GM12865 (cell line): ENCODE results near the gene GRHL3.

ENCODE experiments used
- DNase-seq: peaks from one replicate; pipeline ENCODE4 v3.0.0; 2010; ENCODE audit warnings: low read depth
- H3K4me3 ChIP-seq: 2 replicates; pipeline ENCODE4 v1.5.1; 2011; ENCODE audit warnings: mild to moderate bottlenecking, low read depth, low read length, control low read depth
- TF ChIP-seq, protein P1 (sequence below): IDR thresholded peaks from 2 replicates; pipeline ENCODE4 v1.5.1; 2011; ENCODE audit warnings: low read length, control low read depth, low read depth, inconsistent platforms; ENCODE audit not compliant: insufficient read depth; ENCODE audit errors: missing control alignments

GRHL3 gene

DNA sequence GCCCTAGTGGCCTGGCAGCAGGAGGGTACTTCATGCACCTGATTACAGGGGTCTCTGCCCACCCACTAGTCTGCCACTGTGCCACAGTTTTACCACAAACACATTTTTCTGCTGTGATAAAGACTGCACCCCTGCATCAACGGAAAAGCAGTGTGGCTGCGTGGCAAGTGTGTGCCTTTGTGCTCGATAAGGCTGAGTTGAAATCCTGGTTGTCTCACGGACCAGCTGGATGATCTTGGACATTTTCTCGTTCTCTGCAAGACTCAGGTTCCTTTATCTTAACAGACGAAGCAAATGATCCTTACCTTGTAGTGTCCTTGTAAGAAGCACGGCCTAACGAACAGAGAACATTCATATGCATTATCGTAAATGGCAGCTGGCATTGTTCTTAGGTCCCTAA is 10.2 kb downstream of the GRHL3 start:
- no peak overlapping the region for H3K4me3 ChIP-seq
- TF ChIP-seq, protein P1, sequence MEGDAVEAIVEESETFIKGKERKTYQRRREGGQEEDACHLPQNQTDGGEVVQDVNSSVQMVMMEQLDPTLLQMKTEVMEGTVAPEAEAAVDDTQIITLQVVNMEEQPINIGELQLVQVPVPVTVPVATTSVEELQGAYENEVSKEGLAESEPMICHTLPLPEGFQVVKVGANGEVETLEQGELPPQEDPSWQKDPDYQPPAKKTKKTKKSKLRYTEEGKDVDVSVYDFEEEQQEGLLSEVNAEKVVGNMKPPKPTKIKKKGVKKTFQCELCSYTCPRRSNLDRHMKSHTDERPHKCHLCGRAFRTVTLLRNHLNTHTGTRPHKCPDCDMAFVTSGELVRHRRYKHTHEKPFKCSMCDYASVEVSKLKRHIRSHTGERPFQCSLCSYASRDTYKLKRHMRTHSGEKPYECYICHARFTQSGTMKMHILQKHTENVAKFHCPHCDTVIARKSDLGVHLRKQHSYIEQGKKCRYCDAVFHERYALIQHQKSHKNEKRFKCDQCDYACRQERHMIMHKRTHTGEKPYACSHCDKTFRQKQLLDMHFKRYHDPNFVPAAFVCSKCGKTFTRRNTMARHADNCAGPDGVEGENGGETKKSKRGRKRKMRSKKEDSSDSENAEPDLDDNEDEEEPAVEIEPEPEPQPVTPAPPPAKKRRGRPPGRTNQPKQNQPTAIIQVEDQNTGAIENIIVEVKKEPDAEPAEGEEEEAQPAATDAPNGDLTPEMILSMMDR, result no peak
- DNase-seq, result no peak

DNA sequence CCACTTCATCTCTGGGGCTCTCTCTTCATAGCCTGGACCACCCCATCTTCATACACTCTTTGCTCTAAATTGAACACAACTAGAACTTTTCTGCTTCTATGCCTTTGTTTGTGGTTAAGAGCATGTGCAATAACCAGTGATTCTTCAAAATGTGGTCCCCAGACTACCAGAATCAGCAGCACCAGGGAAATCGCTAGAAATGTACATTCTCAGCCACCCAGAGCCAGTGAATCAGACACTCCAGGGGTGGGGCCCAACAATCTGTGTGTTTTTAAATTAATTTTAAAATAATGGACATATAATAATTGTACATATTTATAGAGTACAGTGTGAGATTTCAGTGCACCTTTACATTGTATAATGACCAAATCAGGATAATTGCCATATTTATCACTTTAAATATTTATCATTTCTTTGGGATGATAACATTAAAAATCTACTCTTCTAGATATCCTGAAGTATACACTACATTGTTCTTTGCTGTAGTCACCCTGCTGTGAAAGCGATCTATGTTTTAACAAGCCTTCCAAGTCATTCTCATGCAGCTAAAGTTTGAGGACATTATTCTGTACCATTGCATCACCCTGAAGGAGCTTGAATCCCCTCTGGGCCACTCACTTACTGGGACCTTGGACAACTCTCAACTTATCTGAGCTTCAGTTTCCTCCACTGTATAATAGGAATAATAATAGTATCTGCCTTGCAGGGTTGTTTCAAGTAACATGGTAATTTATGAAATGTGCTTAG is 10.8 kb downstream of the GRHL3 start:
- TF ChIP-seq, protein P1, result no peak
- no peak for DNase-seq
- H3K4me3 ChIP-seq, result no peak overlapping the region

DNA sequence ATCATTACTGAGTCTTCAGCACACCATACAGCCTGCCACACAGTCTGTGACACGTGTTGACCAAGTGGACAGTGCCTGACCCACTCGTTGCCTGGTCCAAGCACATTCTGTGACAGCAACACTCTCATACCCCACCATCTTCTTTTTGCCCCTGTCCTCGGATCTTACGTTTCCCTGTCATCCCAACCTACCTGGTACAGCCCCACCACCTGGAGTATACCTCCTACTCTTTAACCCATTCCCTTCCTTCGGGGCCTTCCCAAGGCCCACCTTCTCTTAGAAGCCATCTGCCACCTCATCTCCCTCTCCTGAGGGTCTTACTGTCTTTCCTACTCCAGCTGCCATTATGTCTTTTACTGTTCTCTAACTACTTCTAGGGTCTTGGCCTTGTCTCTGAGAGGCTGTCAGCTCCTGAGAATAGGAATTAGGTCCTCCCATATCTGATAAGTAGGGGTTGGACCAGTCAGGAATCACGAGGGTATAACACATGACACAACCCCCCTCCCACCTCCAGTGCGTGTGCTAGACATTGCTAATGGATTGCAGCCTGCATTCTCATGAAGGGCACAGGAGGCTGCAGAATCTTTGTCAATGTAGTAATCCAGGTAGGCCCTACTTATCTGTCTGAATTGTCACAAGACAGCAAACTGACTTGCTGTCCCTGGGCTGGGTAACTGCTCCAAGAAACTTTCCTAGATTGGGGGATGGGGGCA is 13.0 kb downstream of the GRHL3 start:
- DNase-seq, result no peak
- H3K4me3 ChIP-seq, result no peak overlapping the region
- TF ChIP-seq, protein P1, result no peak

DNA sequence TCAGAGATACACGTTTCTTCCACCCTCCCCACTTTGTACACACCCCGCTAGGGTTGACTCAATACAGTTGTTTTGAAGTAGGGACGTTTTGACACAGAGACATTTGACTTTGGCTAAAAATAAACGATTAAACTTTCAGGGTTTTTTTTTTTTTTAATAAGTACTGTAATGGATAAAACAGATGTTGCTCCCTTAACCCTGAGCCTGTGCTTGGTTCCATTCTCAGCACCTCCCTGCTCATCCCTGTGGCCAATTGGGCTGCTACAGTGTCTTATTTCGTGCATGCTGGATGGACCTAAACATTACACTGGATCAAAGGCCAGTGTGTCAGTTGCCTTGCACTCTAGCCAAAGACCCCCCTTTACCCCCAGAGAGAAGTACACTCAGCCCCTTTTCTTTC is 16.9 kb downstream of the GRHL3 start:
- TF ChIP-seq, protein P1, result no peak
- H3K4me3 ChIP-seq, result no peak overlapping the region
- DNase-seq, result no peak

DNA sequence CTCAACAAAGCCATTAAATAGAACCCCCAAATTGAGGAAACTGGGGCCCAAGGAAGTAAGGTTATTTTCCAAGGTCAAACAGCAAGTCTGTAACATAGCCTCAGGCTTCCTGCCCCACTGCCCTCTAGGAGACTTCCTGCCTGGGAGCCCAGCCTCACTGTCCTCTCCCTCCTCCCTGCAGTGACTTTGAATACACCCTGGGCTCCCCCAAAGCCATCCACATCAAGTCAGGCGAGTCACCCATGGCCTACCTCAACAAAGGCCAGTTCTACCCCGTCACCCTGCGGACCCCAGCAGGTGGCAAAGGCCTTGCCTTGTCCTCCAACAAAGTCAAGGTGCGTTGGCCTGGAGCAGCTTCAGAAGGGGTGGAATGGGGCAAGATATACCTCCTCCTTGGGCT is 18.3 kb downstream of the GRHL3 start:
- H3K4me3 ChIP-seq, result no peak overlapping the region
- TF ChIP-seq, protein P1, result no peak
- no peak for DNase-seq

DNA sequence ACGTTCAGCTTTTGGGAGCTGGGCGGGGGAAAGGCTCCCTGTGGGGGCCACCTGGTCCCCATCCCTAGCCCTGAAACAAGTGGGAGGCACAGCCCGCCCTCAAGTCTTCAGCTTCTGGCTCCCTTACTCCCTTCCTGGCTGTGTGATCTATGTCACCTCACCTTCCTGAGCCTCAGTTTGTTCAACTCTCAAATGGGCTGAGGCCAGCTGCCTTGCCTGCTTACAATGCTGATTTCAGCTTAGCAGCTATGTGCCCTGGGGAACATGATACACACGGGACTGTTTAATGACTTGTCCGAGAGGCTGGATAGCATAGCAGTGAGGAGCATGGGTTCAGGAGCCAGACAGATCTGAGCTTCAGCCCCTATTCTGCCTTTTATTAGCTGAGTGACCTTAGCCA is 19.3 kb downstream of the GRHL3 start:
- no peak for DNase-seq
- no peak overlapping the region for H3K4me3 ChIP-seq
- TF ChIP-seq, protein P1, result no peak
